Mesenchymal stem cell (in vitro differentiated cells and primary cell): ENCODE data around the gene FAT3.

Source experiments
- DNase-seq: peaks from one replicate; pipeline ENCODE4 v3.0.0-alpha.2; 2013
- H2AFZ ChIP-seq: one replicate; pipeline ENCODE4 v1.6.1; 2013; ENCODE audit warnings: low read depth, mild to moderate bottlenecking, control low read depth, inconsistent platforms, low read length, moderate library complexity
- H2AK5ac ChIP-seq: 2 replicates; pipeline ENCODE4 v1.6.1; 2013; ENCODE audit warnings: low read length, moderate library complexity, mild to moderate bottlenecking, inconsistent platforms; ENCODE audit not compliant: severe bottlenecking
- H2BK120ac ChIP-seq: one replicate; pipeline ENCODE4 v1.6.1; 2013; ENCODE audit warnings: low read depth, mild to moderate bottlenecking, inconsistent platforms, low read length, moderate library complexity
- H2BK12ac ChIP-seq, 2 experiments: one replicate each; pipeline ENCODE4 v1.6.1; 2013; ENCODE audit warnings: inconsistent platforms in 2 of 2, low read length in 2 of 2, mild to moderate bottlenecking in 2 of 2, moderate library complexity in 2 of 2, control low read depth in 1 of 2
- H2BK15ac ChIP-seq: one replicate; pipeline ENCODE4 v1.6.1; 2013; ENCODE audit warnings: mild to moderate bottlenecking, low read depth, inconsistent platforms; ENCODE audit not compliant: poor library complexity, severe bottlenecking
- H2BK5ac ChIP-seq: 2 replicates; pipeline ENCODE4 v1.6.1; 2013; ENCODE audit warnings: low read depth, mild to moderate bottlenecking, low read length, control low read depth, inconsistent platforms; ENCODE audit not compliant: poor library complexity, severe bottlenecking
- H3K14ac ChIP-seq, 2 experiments: one replicate each; pipeline ENCODE4 v1.6.1; 2013; ENCODE audit warnings: inconsistent platforms in 2 of 2, low read length in 2 of 2, control low read depth in 1 of 2, mild to moderate bottlenecking in 1 of 2, moderate library complexity in 1 of 2
- H3K18ac ChIP-seq, 2 experiments: one replicate each; pipeline ENCODE4 v1.6.1; 2013; ENCODE audit warnings: inconsistent platforms in 2 of 2, low read length in 2 of 2, control low read depth in 1 of 2, low read depth in 1 of 2, mild to moderate bottlenecking in 1 of 2
- H3K23ac ChIP-seq, 2 experiments: one replicate each; pipeline ENCODE4 v1.6.1; 2013; ENCODE audit warnings: inconsistent platforms in 2 of 2, low read length in 2 of 2, mild to moderate bottlenecking in 2 of 2, moderate library complexity in 2 of 2, control low read depth in 1 of 2
- H3K27ac ChIP-seq: 2 replicates; pipeline ENCODE4 v1.5.1; 2013; ENCODE audit warnings: mild to moderate bottlenecking, moderate library complexity, low read length, control low read depth, inconsistent platforms; ENCODE audit not compliant: poor library complexity, severe bottlenecking
- H3K27me3 ChIP-seq, 2 experiments: 2 replicates each; pipeline versions ENCODE4 v1.6.1 to v1.7.0; 2013; ENCODE audit warnings: low read length in 2 of 2, mild to moderate bottlenecking in 2 of 2, moderate library complexity in 2 of 2, control low read depth in 1 of 2, inconsistent platforms in 1 of 2; ENCODE audit not compliant: control insufficient read depth in 1 of 2, insufficient read depth in 1 of 2
- H3K36me3 ChIP-seq, 2 experiments: 2 replicates each; pipeline versions ENCODE4 v1.6.1 to v1.7.0; 2013; ENCODE audit warnings: low read length in 2 of 2, control low read depth in 1 of 2, inconsistent platforms in 1 of 2, low read depth in 1 of 2, mild to moderate bottlenecking in 1 of 2; ENCODE audit not compliant: insufficient read depth in 2 of 2, control insufficient read depth in 1 of 2
- H3K4ac ChIP-seq, 2 experiments: one replicate each; pipeline ENCODE4 v1.6.1; 2013; ENCODE audit warnings: inconsistent platforms in 2 of 2, low read length in 2 of 2, mild to moderate bottlenecking in 2 of 2, moderate library complexity in 2 of 2, control low read depth in 1 of 2, low read depth in 1 of 2
- H3K4me1 ChIP-seq: 2 replicates; pipeline ENCODE4 v1.6.1; 2013; ENCODE audit warnings: low read depth, low read length, control low read depth; ENCODE audit not compliant: control insufficient read depth, insufficient read depth
- H3K4me2 ChIP-seq: 2 replicates; pipeline ENCODE4 v1.6.1; 2013; ENCODE audit warnings: low read length, mild to moderate bottlenecking, inconsistent platforms; ENCODE audit not compliant: poor library complexity, severe bottlenecking
- H3K4me3 ChIP-seq, 2 experiments: 2 replicates each; pipeline versions ENCODE4 v1.5.1 to v1.7.0; 2013; ENCODE audit warnings: low read length in 2 of 2, mild to moderate bottlenecking in 2 of 2, control low read depth in 1 of 2, low read depth in 1 of 2; ENCODE audit not compliant: insufficient read depth in 1 of 2
- H3K79me1 ChIP-seq: replicated peaks from 2 replicates; pipeline ENCODE4 v1.6.1; 2013; ENCODE audit warnings: mild to moderate bottlenecking, control low read depth, low read length, inconsistent platforms; ENCODE audit not compliant: poor library complexity, severe bottlenecking
- H3K9ac ChIP-seq: 2 replicates; pipeline ENCODE4 v1.7.0; 2013; ENCODE audit warnings: mild to moderate bottlenecking, low read length, moderate library complexity
- H3K9me3 ChIP-seq: 2 replicates; pipeline ENCODE4 v1.7.0; 2013; ENCODE audit warnings: mild to moderate bottlenecking, low read length; ENCODE audit not compliant: control insufficient read depth
- H4K8ac ChIP-seq: one replicate; pipeline ENCODE4 v1.6.1; 2013; ENCODE audit warnings: inconsistent platforms, mild to moderate bottlenecking, low read length, moderate library complexity
- H4K91ac ChIP-seq: one replicate; pipeline ENCODE4 v1.6.1; 2013; ENCODE audit warnings: mild to moderate bottlenecking, low read length, inconsistent platforms
- WGBS: methylation state at CpG from one replicate; pipeline ENCODE4 v1.1.7; 2013; ENCODE audit warnings: mixed read lengths; 5-methylcytosine and 5-hydroxymethylcytosine counted together

The FAT3 gene

GRCh38 chr11:92190535-92191206, 33.9 kb upstream of the FAT3 start:
- Histone ChIP-seq H3K36me3 (no peaks in the 10 kb centered on the region), H3K79me1 (no peaks in the 10 kb centered on the region), H3K4me1 (no peaks in the 10 kb centered on the region), H3K9ac (no peak overlapping the region), H3K23ac (no peak overlapping the region), H2BK15ac (no peak overlapping the region), H4K91ac (no peak overlapping the region), H3K14ac (no peak overlapping the region), H2BK120ac (no peak overlapping the region), H3K9me3 (no peaks in the 10 kb centered on the region), H4K8ac (no peak overlapping the region), H2BK5ac (no peak overlapping the region), H3K4me3 (no peak overlapping the region), H2BK12ac (no peak overlapping the region), H3K27ac (no peak overlapping the region), H3K4ac (no peak overlapping the region), H2AFZ (no peak overlapping the region), H3K4me2 (no peak overlapping the region), H2AK5ac (no peak overlapping the region), H3K18ac (no peak overlapping the region), H3K27me3 (no peaks in the 10 kb centered on the region)
- WGBS, result 56% methylated on average over 1 of the region's 2 CpGs
- DNase-seq, result no peak

- H4K91ac ChIP-seq, result no peak overlapping the region
- H3K36me3 ChIP-seq, result no peaks in the 10 kb centered on the region
- H2BK15ac ChIP-seq, result no peak overlapping the region
- H3K9ac ChIP-seq, result no peak overlapping the region
- H3K23ac ChIP-seq, result no peak overlapping the region
- H2BK120ac ChIP-seq, result no peak overlapping the region
- no peak overlapping the region for H3K27ac ChIP-seq
- no peak for DNase-seq
- H2BK12ac ChIP-seq, result no peak overlapping the region
- H3K4me2 ChIP-seq, result no peak overlapping the region
- H3K14ac ChIP-seq, result no peak overlapping the region
- no peak overlapping the region for H2BK5ac ChIP-seq
- H3K27me3 ChIP-seq, result no peaks in the 10 kb centered on the region
- no peak overlapping the region for H4K8ac ChIP-seq
- no peak overlapping the region for H2AFZ ChIP-seq
- no peaks in the 10 kb centered on the region for H3K79me1 ChIP-seq
- no peaks in the 10 kb centered on the region for H3K9me3 ChIP-seq
- no peaks in the 10 kb centered on the region for H3K4me1 ChIP-seq
- no peak overlapping the region for H3K4ac ChIP-seq
- H3K18ac ChIP-seq, result no peak overlapping the region
- no peak overlapping the region for H3K4me3 ChIP-seq
- no peak overlapping the region for H2AK5ac ChIP-seq
Measured at GRCh38 chr11:92192141-92192540, 32.5 kb upstream of the FAT3 start.

GRCh38 chr11:92198268-92198667, 26.4 kb upstream of the FAT3 start:
- no peak for DNase-seq
- Histone ChIP-seq H3K9ac (no peak overlapping the region), H2BK120ac (no peak overlapping the region), H2AK5ac (no peak overlapping the region), H2BK12ac (no peak overlapping the region), H3K27ac (no peak overlapping the region), H3K4me3 (no peak overlapping the region), H2BK15ac (no peak overlapping the region), H3K23ac (no peak overlapping the region), H3K9me3 (no peaks in the 10 kb centered on the region), H3K18ac (no peak overlapping the region), H3K4ac (no peak overlapping the region), H3K79me1 (no peaks in the 10 kb centered on the region), H4K8ac (no peak overlapping the region), H3K36me3 (no peaks in the 10 kb centered on the region), H2AFZ (no peak overlapping the region), H2BK5ac (no peak overlapping the region), H3K14ac (no peak overlapping the region), H3K4me1 (no peaks in the 10 kb centered on the region), H4K91ac (no peak overlapping the region), H3K27me3 (no peaks in the 10 kb centered on the region), H3K4me2 (no peak overlapping the region)
- no CpG with 5 or more reads among the region's 1 CpG for WGBS

GRCh38 chr11:92199991-92200390, 24.6 kb upstream of the FAT3 start:
- DNase-seq, result no peak
- Histone ChIP-seq H2BK5ac (no peak overlapping the region), H3K4me2 (no peak overlapping the region)

More at GRCh38 chr11:92199991-92200390, 24.6 kb upstream of the FAT3 start:
- Histone ChIP-seq H2BK120ac (no peak overlapping the region), H3K27me3 (no peaks in the 10 kb centered on the region), H3K4me1 (no peaks in the 10 kb centered on the region), H3K14ac (no peak overlapping the region), H2BK15ac (no peak overlapping the region), H3K36me3 (no peaks in the 10 kb centered on the region), H3K18ac (no peak overlapping the region), H3K79me1 (no peaks in the 10 kb centered on the region), H3K9me3 (no peaks in the 10 kb centered on the region), H2BK12ac (no peak overlapping the region), H3K27ac (no peak overlapping the region), H4K91ac (no peak overlapping the region), H3K9ac (no peak overlapping the region), H4K8ac (no peak overlapping the region), H3K23ac (no peak overlapping the region), H3K4me3 (no peak overlapping the region), H3K4ac (no peak overlapping the region), H2AFZ (no peak overlapping the region), H2AK5ac (no peak overlapping the region)
- 82% methylated on average over 3 of the region's 3 CpGs for WGBS
